HepG2 (cell line): ENCODE results near the gene FHIT. TPM values are rescaled to one million over a fixed set of nuclear protein-coding genes. Genes with fewer than 3 reads are reported as not detected.

ENCODE experiments used
- ATAC-seq: fragments of 200-7000 bp; cut with Tn5 transposase; 3 replicates; pipeline ENCODE4 v1.9.1; 2020; ENCODE audit warnings: mild to moderate bottlenecking, moderate library complexity
- BruUV-seq: library from RNA; stranded (reverse); fragments of 400-500 nt; replicated peaks from 2 replicates; lab custom pipeline; 2021; lab: Mats Ljungman, UMichigan
- CTCF ChIA-PET: fragments of 300-600 bp; formaldehyde crosslinking; extraction: SDS; loops from one replicate; lab custom pipeline; 2021; ENCODE audit warnings: low total read pairs, inconsistent platforms, low intra/inter-chr PET ratio; lab: Yijun Ruan, JAX
- POLR2A ChIA-PET: fragments of 350-600 bp; sonication (Branson Sonifier 250); formaldehyde crosslinking; loops from one replicate; lab custom pipeline; 2020; ENCODE audit warnings: antibody characterized with exemption, inconsistent platforms; lab: Yijun Ruan, JAX
- DNase-seq: peaks from one replicate; pipeline ENCODE4 v3.0.0-alpha.2; 2015; ENCODE audit warnings: low spot score
- FAIRE-seq: peaks from 3 replicates; lab custom pipeline; 2011; peaks lifted over from hg19 to GRCh38; lab: Jason Lieb, UNC
- H2AFZ ChIP-seq: one replicate; pipeline ENCODE4 v1.6.1; 2011; ENCODE audit warnings: low read length, inconsistent platforms
- H3K27ac ChIP-seq: fragments of 300-600 bp; 3 replicates; pipeline ENCODE4 v1.8.0; 2011; ENCODE audit warnings: mixed run types, mild to moderate bottlenecking, mixed read lengths, low read length, inconsistent platforms; ENCODE audit not compliant: insufficient read depth; ENCODE audit errors: extremely low read length
- H3K27me3 ChIP-seq, 2 experiments: fragments of 200-600 bp in 1 of 2; 2 replicates in 1 of 2; 3 replicates in 1 of 2; pipeline versions ENCODE4 v1.6.0 to v1.8.0; 2011; ENCODE audit warnings: low read length in 2 of 2, mild to moderate bottlenecking in 2 of 2, moderate library complexity in 2 of 2, inconsistent platforms in 1 of 2; ENCODE audit not compliant: insufficient read depth in 2 of 2, control insufficient read depth in 1 of 2
- H3K36me3 ChIP-seq, 2 experiments: fragments of 200-600 bp in 1 of 2; replicated peaks in 1 of 2; 2 replicates in 1 of 2; 3 replicates in 1 of 2; pipeline versions ENCODE4 v1.5.1 to v1.8.0; 2011; ENCODE audit warnings: low read length in 2 of 2, inconsistent platforms in 1 of 2; ENCODE audit not compliant: insufficient read depth in 2 of 2, control insufficient read depth in 1 of 2
- H3K4me1 ChIP-seq: 2 replicates; pipeline ENCODE4 v1.5.1; 2012; ENCODE audit warnings: low read length, inconsistent platforms; ENCODE audit not compliant: insufficient read depth
- H3K4me2 ChIP-seq: 2 replicates; pipeline ENCODE4 v1.6.0; 2011; ENCODE audit warnings: low read depth, low read length, inconsistent platforms
- H3K4me3 ChIP-seq, 3 experiments: fragments of 200-600 bp in 1 of 3; sonication (generic), shearing (Covaris generic) in 1 of 3; replicated peaks in 1 of 3; 2 replicates each; pipeline ENCODE4 v1.5.1; 2011 to 2016; ENCODE audit warnings: low read length in 3 of 3, inconsistent platforms in 2 of 3, low read depth in 2 of 3, mild to moderate bottlenecking in 2 of 3, control low read depth in 1 of 3, mixed read lengths in 1 of 3; ENCODE audit not compliant: insufficient read depth in 1 of 3
- H3K79me2 ChIP-seq: one replicate; pipeline ENCODE4 v1.6.1; 2011; ENCODE audit warnings: low read length, inconsistent platforms; ENCODE audit not compliant: insufficient read depth
- H3K9ac ChIP-seq: 2 replicates; pipeline ENCODE4 v1.6.0; 2011; ENCODE audit warnings: mild to moderate bottlenecking, low read depth, low read length, inconsistent platforms; ENCODE audit not compliant: insufficient read depth
- H3K9me3 ChIP-seq: 2 replicates; pipeline ENCODE4 v1.5.1; 2012; ENCODE audit warnings: mild to moderate bottlenecking, low read length
- H4K20me1 ChIP-seq: 2 replicates; pipeline ENCODE4 v1.6.0; 2011; ENCODE audit warnings: inconsistent platforms, mild to moderate bottlenecking, low read length, moderate library complexity; ENCODE audit not compliant: insufficient read depth
- FOXP4 ChIP-seq: sonication (generic); formaldehyde crosslinking; IDR thresholded peaks from 2 replicates; pipeline ENCODE4 v1.4.0; 2020; ENCODE audit warnings: missing genetic modification reagents
- KDM2A ChIP-seq: sonication (generic); formaldehyde crosslinking; IDR thresholded peaks from 2 replicates; pipeline ENCODE4 v1.4.0; 2020; ENCODE audit warnings: low read depth, missing genetic modification reagents, borderline replicate concordance
- LBX2 ChIP-seq: sonication (generic); formaldehyde crosslinking; IDR thresholded peaks from 2 replicates; pipeline ENCODE4 v1.5.0; 2020; ENCODE audit warnings: missing genetic modification reagents, mild to moderate bottlenecking, borderline replicate concordance
- MAFK ChIP-seq, 2 experiments: IDR thresholded peaks in 1 of 2; conservative IDR thresholded peaks in 1 of 2; 2 replicates each; pipeline ENCODE4 v1.6.1; 2011; ENCODE audit warnings: improper control_type of control experiment in 2 of 2, low read length in 2 of 2
- MXD1 ChIP-seq: sonication (generic); formaldehyde crosslinking; IDR thresholded peaks from 2 replicates; pipeline ENCODE4 v1.4.0; 2020; ENCODE audit warnings: mild to moderate bottlenecking, missing genetic modification reagents
- NCOA5 ChIP-seq: sonication (generic); formaldehyde crosslinking; IDR thresholded peaks from 2 replicates; pipeline ENCODE4 v1.4.0; 2020; ENCODE audit warnings: missing genetic modification reagents
- PLSCR1 ChIP-seq: sonication (generic); formaldehyde crosslinking; IDR thresholded peaks from 2 replicates; pipeline ENCODE4 v1.5.0; 2020; ENCODE audit warnings: missing genetic modification reagents, mild to moderate bottlenecking, borderline replicate concordance
- RXRA ChIP-seq: sonication (generic); formaldehyde crosslinking; IDR thresholded peaks from 2 replicates; pipeline ENCODE4 v1.5.1; 2020; ENCODE audit warnings: missing genetic modification reagents
- SMAD3 ChIP-seq: sonication (generic); formaldehyde crosslinking; IDR thresholded peaks from 2 replicates; pipeline ENCODE4 v1.4.0; 2020; ENCODE audit warnings: missing genetic modification reagents
- SRSF1 ChIP-seq: fragments of 200-400 bp; formaldehyde crosslinking; optimal IDR thresholded peaks from 2 replicates; pipeline ENCODE3; 2017; ENCODE audit warnings: mild to moderate bottlenecking, low read depth, low read length, moderate library complexity
- ZBTB42 ChIP-seq: sonication (generic); formaldehyde crosslinking; IDR thresholded peaks from 2 replicates; pipeline ENCODE4 v1.5.0; 2020; ENCODE audit warnings: mild to moderate bottlenecking, missing genetic modification reagents
- ZBTB49 ChIP-seq: sonication (generic); formaldehyde crosslinking; IDR thresholded peaks from 2 replicates; pipeline ENCODE4 v1.4.0; 2020; ENCODE audit warnings: missing genetic modification reagents, borderline replicate concordance
- ZBTB8A ChIP-seq: sonication (generic); formaldehyde crosslinking; IDR thresholded peaks from 2 replicates; pipeline ENCODE4 v1.4.0; 2020; ENCODE audit warnings: mild to moderate bottlenecking, low read depth, missing genetic modification reagents, borderline replicate concordance
- ZFYVE20 ChIP-seq: sonication (generic); formaldehyde crosslinking; IDR thresholded peaks from 2 replicates; pipeline ENCODE4 v1.8.0; 2023; ENCODE audit warnings: low read depth, mild to moderate bottlenecking, moderate library complexity, missing genetic modification reagents, borderline replicate concordance
- ZNF33B ChIP-seq: sonication (generic); formaldehyde crosslinking; IDR thresholded peaks from 2 replicates; pipeline ENCODE4 v1.5.1; 2020; ENCODE audit warnings: mild to moderate bottlenecking, missing genetic modification reagents
- ZNF343 ChIP-seq: sonication (generic); formaldehyde crosslinking; IDR thresholded peaks from 2 replicates; pipeline ENCODE4 v1.4.0; 2020; ENCODE audit warnings: mild to moderate bottlenecking, missing genetic modification reagents
- ZNF557 ChIP-seq: sonication (generic); formaldehyde crosslinking; IDR thresholded peaks from 2 replicates; pipeline ENCODE4 v1.4.0; 2020; ENCODE audit warnings: missing genetic modification reagents
- ZNF761 ChIP-seq: sonication (generic); formaldehyde crosslinking; conservative IDR thresholded peaks from 2 replicates; pipeline ENCODE4 v1.4.0; 2020; ENCODE audit warnings: mild to moderate bottlenecking, missing genetic modification reagents
- WGBS: methylation state at CpG from one replicate; pipeline ENCODE4 v1.1.6; 2017; ENCODE audit warnings: low lambda C conversion rate; 5-methylcytosine and 5-hydroxymethylcytosine counted together
- in situ Hi-C: cut with HindIII; loops from 2 replicates; pipeline ENCODE4 v1.10.0; 2017; ENCODE audit warnings: low pct_unique_long_range_greater_than_20kb; ENCODE audit not compliant: extremely low pct_ligation_motif_present
- intact Hi-C: fragments of 100-400 bp; cut with micrococcal nuclease; formaldehyde crosslinking; loops from one replicate; pipeline ENCODE4 v1.10.0; 2022; ENCODE audit not compliant: unreplicated experiment
- polyA plus RNA-seq, 8 experiments: library from polyadenylated mRNA; depleted of rRNA in 3 of 8; stranded (reverse) in 7 of 8; unstranded in 1 of 8; fragments of >200 nt; fragmentation: Illumina TruSeq in 4 of 8; extraction: Trizol in 4 of 8; gene quantifications; 2 replicates each; pipeline versions ENCODE4 v1.2.1 to v1.2.3, GENCODE V29; 2011 to 2016; ENCODE audit warnings: low read depth in 4 of 8, missing spikeins in 1 of 8, mixed read lengths in 1 of 8; ENCODE audit not compliant: insufficient read depth in 1 of 8
- total RNA-seq, 5 experiments: library from RNA; depleted of rRNA; stranded (reverse); fragments of >200 nt; fragmentation: Illumina TruSeq; extraction: Trizol; gene quantifications; 2 replicates each; pipeline ENCODE4 v1.2.3, GENCODE V29; 2016; ENCODE audit warnings: low read depth in 1 of 5

The FHIT gene
- total and polyA plus RNA-seq, 2 of the 13 experiments (the other 11 are each of a cell fraction or from before 2014, with no cell fraction given): 4.0 to 4.6 TPM

GRCh38 chr3:60720736-60721135 is 530.5 kb downstream of the FHIT start (continued):
- TF ChIP-seq ZBTB49 (CRISPR knock-in tag) (no peak), ZFYVE20 (CRISPR knock-in tag) (no peak), MAFK (conservative IDR thresholded peaks at IDR 0.05 in 1 of 2, IDR thresholded peaks at IDR 0.05 in 1 of 2; ENCODE audit: low read length in 2 of 2) (peak; percentile 61 to 65), SRSF1 (no peak), LBX2 (no peak), ZBTB8A (no peak)
- TF ChIP-seq, all 625 proteins: peak for 2

GRCh38 chr3:60716573-60716972 is 534.7 kb downstream of the FHIT start:
- BruUV-seq: no TSS peak
- intact Hi-C loops: no loop called here
- TF ChIP-seq ZBTB42 (CRISPR knock-in tag) (no peak), KDM2A (no peak), PLSCR1 (no peak), ZNF557 (CRISPR knock-in tag) (no peak), RXRA (CRISPR knock-in tag) (no peak), SMAD3 (CRISPR knock-in tag) (no peak), NCOA5 (CRISPR knock-in tag) (no peak), MXD1 (CRISPR knock-in tag) (no peak), FOXP4 (CRISPR knock-in tag) (no peak), ZNF33B (no peak), ZNF761 (CRISPR knock-in tag) (no peak), ZNF343 (CRISPR knock-in tag) (no peak)

More at GRCh38 chr3:60716573-60716972, 534.7 kb downstream of the FHIT start:
- H2AFZ ChIP-seq: no peak overlapping the region
- H4K20me1 ChIP-seq: no peaks in the 10 kb centered on the region
- no peak overlapping the region for H3K9ac ChIP-seq
- no peak overlapping the region for H3K4me3 ChIP-seq
- 23% methylated on average over 3 of the region's 3 CpGs for WGBS
- H3K4me1 ChIP-seq: no peaks in the 10 kb centered on the region
- no peaks in the 10 kb centered on the region for H3K36me3 ChIP-seq
- no peaks in the 10 kb centered on the region for H3K27me3 ChIP-seq
- POLR2A ChIA-PET: no interaction called here
- ATAC-seq (no peak), FAIRE-seq (no peak), DNase-seq (no peak)
- H3K4me2 ChIP-seq: no peak overlapping the region
- H3K27ac ChIP-seq: no peak overlapping the region
- H3K79me2 ChIP-seq: no peaks in the 10 kb centered on the region
- in situ Hi-C loops: no loop called here
- no peaks in the 10 kb centered on the region for H3K9me3 ChIP-seq
- CTCF ChIA-PET: no interaction called here
